Activated T-helper 2 cell treated with anti-CD3 and anti-CD28 coated beads, Interferon-gamma antibody, Interleukin-2, Interleukin-4, amounts not matched to agents 10 μg/mL and 5 μg/mL and 100 μg/mL, durations not matched to agents 14 hours and 24 hours and 36 hours (primary cell): ENCODE results near the gene ELAVL1. TPM values are rescaled to one million over a fixed set of nuclear protein-coding genes. Genes with fewer than 3 reads are reported as not detected.
"Not testable (repeated sequence)": the region's sequence is repeated elsewhere in the genome, so short reads cannot be mapped to it uniquely, and the experiment has no call there.

Experiments
- DNase-seq: peaks from one replicate; pipeline ENCODE4 v3.0.0; 2021; ENCODE audit warnings: low spot score
- H3K27ac Mint-ChIP-seq: one replicate; pipeline ENCODE4 v1.8.0; 2021; ENCODE audit warnings: mixed read lengths
- H3K27me3 Mint-ChIP-seq: one replicate; pipeline ENCODE4 v1.8.0; 2021; ENCODE audit warnings: low read depth, mixed read lengths
- H3K36me3 Mint-ChIP-seq: one replicate; pipeline ENCODE4 v1.8.0; 2021; ENCODE audit warnings: low read depth, mixed read lengths
- H3K4me1 Mint-ChIP-seq: one replicate; pipeline ENCODE4 v1.8.0; 2021; ENCODE audit warnings: low read depth, mixed read lengths
- H3K4me3 Mint-ChIP-seq: one replicate; pipeline ENCODE4 v1.8.0; 2021; ENCODE audit warnings: low read depth, mild to moderate bottlenecking, moderate library complexity, mixed read lengths
- H3K9me3 Mint-ChIP-seq: one replicate; pipeline ENCODE4 v1.8.0; 2021; ENCODE audit warnings: mixed read lengths
- intact Hi-C: fragments of 100-400 bp; cut with micrococcal nuclease; formaldehyde crosslinking; loops from one replicate; pipeline ENCODE4 v1.15.1; 2023
- total RNA-seq: library from RNA; stranded (reverse); gene quantifications from 2 replicates; pipeline ENCODE4 v1.2.3, GENCODE V29; 2022

Gene ELAVL1
- total RNA-seq, 1 donor from 2014 or later: 184 TPM

DNA sequence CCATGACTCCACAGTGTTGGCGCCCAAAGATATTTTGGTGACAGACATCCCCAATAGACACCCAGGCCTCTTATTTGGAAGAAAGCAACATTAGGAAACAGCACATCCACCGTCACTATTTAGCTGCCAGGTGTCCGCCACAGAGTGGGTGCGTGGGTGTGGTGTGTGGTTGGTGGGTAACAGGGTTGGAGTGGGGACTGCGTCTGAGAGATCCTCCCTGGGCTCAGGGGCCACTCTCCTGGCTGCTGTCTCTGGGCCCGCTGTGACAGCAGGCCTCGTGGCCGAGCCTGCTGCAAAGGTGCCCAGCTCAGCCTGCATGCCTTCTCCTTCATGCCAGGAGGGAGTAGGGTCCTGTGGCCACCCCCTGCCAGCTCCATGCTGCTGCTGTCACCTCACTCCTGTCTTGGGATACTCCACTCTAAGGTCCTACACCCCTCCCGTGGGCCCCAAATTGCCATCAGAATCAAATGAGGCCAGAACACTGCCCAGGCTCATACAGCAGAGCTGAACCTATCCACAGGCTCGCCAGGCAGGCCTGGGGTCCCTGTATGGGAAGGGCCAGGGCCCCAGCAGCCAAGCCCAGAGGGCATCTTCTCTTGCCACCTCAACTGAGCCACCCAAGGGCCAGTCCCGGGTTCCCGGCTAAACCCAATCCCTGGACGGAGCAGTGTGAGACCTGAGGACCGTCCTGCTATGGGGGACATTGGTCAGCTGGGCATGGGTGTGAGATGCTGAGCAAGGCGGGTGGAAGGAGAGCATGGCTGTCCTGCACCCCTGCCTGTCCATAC is 37.2 kb downstream of the ELAVL1 start:
- H3K4me3 Mint-ChIP-seq: no peak overlapping the region
- no peaks in the 10 kb centered on the region for H3K4me1 Mint-ChIP-seq
- no peak overlapping the region for H3K27ac Mint-ChIP-seq
- DNase-seq: no peak
- peaks cover 51% of the 10 kb centered on the region for H3K36me3 Mint-ChIP-seq
- H3K27me3 Mint-ChIP-seq: no peaks in the 10 kb centered on the region
- H3K9me3 Mint-ChIP-seq: no peaks in the 10 kb centered on the region
- intact Hi-C loops: no loop called here

GRCh38 chr19:7965921-7966665 is 39.3 kb downstream of the ELAVL1 start:
- Mint-ChIP-seq H3K4me3 (no peak overlapping the region), H3K27ac (no peak overlapping the region), H3K9me3 (no peaks in the 10 kb centered on the region), H3K27me3 (no peaks in the 10 kb centered on the region), H3K4me1 (no peaks in the 10 kb centered on the region), H3K36me3 (peaks cover 57% of the 10 kb centered on the region)
- intact Hi-C loops: no loop called here
- DNase-seq: no peak

DNA sequence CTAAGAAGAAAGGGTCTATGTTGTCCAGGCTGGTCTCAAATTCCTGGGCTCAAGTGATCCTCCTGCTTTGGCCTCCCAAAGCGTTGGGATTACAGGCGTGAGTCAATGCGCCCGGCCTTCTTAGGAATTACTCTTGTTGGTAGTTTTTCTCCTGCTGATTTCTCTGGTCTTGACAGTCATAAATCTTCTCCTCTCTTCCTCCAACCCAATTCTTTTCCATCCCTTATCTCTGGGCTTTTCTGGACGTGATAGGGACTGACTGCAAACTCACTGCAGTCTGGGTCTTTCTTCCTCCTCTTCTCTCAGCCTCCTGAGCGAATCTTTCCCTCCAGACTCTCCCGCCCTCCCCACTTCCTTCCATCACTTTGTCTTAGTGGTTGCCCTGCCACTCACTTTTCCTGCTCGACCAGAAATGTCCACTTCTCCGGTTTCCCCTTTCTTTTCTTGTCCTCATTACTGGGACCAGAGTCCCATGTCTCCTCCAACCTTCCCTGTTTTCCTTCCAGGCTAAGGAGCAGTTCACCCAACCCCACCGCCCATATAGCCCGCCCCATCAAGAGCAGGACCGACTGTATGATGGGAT is 40.1 kb downstream of the ELAVL1 start:
- Mint-ChIP-seq H3K9me3 (no peaks in the 10 kb centered on the region), H3K36me3 (peaks cover 50% of the 10 kb centered on the region), H3K27ac (no peak overlapping the region), H3K4me1 (no peaks in the 10 kb centered on the region), H3K4me3 (no peak overlapping the region), H3K27me3 (no peaks in the 10 kb centered on the region)
- DNase-seq: no peak
- intact Hi-C loops: no loop called here

GRCh38 chr19:7963566-7963965 is 41.9 kb downstream of the ELAVL1 start:
- H3K4me1 Mint-ChIP-seq: no peaks in the 10 kb centered on the region
- H3K9me3 Mint-ChIP-seq: no peaks in the 10 kb centered on the region
- intact Hi-C loops: no loop called here
- H3K36me3 Mint-ChIP-seq: peaks cover 42% of the 10 kb centered on the region
- no peak overlapping the region for H3K27ac Mint-ChIP-seq
- no peaks in the 10 kb centered on the region for H3K27me3 Mint-ChIP-seq
- DNase-seq: no peak
- no peak overlapping the region for H3K4me3 Mint-ChIP-seq

GRCh38 chr19:7962644-7963268 is 42.7 kb downstream of the ELAVL1 start:
- H3K4me1 Mint-ChIP-seq: no peaks in the 10 kb centered on the region

GRCh38 chr19:7961920-7962626 is 43.4 kb downstream of the ELAVL1 start:
- Mint-ChIP-seq H3K27ac (no peak overlapping the region), H3K27me3 (no peaks in the 10 kb centered on the region), H3K4me3 (no peak overlapping the region), H3K4me1 (no peaks in the 10 kb centered on the region), H3K9me3 (no peaks in the 10 kb centered on the region), H3K36me3 (peaks cover 41% of the 10 kb centered on the region)
- DNase-seq: no peak
- intact Hi-C loops: no loop called here

More at GRCh38 chr19:7962644-7963268, 42.7 kb downstream of the ELAVL1 start:
- peaks cover 42% of the 10 kb centered on the region for H3K36me3 Mint-ChIP-seq
- intact Hi-C loops: no loop called here
- H3K27ac Mint-ChIP-seq: no peak overlapping the region
- no peaks in the 10 kb centered on the region for H3K27me3 Mint-ChIP-seq
- H3K4me3 Mint-ChIP-seq: no peak overlapping the region
- DNase-seq: no peak
- H3K9me3 Mint-ChIP-seq: no peaks in the 10 kb centered on the region

- H3K27ac Mint-ChIP-seq, intact Hi-C loops, DNase-seq, H3K4me1 Mint-ChIP-seq, H3K4me3 Mint-ChIP-seq, H3K27me3 Mint-ChIP-seq, H3K9me3 Mint-ChIP-seq: not testable (repeated sequence)
- peaks cover 36% of the 10 kb centered on the region for H3K36me3 Mint-ChIP-seq
Measured at GRCh38 chr19:7961082-7961481, 44.4 kb downstream of the ELAVL1 start.

GRCh38 chr19:7959211-7959610 is 46.2 kb downstream of the ELAVL1 start:
- Mint-ChIP-seq H3K4me1 (no peaks in the 10 kb centered on the region), H3K27me3 (no peaks in the 10 kb centered on the region), H3K9me3 (no peaks in the 10 kb centered on the region), H3K27ac (no peak overlapping the region), H3K36me3 (peaks cover 29% of the 10 kb centered on the region), H3K4me3 (no peak overlapping the region)
- intact Hi-C loops: no loop called here
- no peak for DNase-seq

- intact Hi-C loops: no loop called here
- H3K9me3 Mint-ChIP-seq: no peaks in the 10 kb centered on the region
- peaks cover 14% of the 10 kb centered on the region for H3K36me3 Mint-ChIP-seq
- H3K4me3 Mint-ChIP-seq: no peak overlapping the region
- DNase-seq: no peak
- no peaks in the 10 kb centered on the region for H3K27me3 Mint-ChIP-seq
- H3K27ac Mint-ChIP-seq: no peak overlapping the region
- H3K4me1 Mint-ChIP-seq: no peaks in the 10 kb centered on the region
Measured at GRCh38 chr19:7955696-7956095, 49.7 kb downstream of the ELAVL1 start.

DNA sequence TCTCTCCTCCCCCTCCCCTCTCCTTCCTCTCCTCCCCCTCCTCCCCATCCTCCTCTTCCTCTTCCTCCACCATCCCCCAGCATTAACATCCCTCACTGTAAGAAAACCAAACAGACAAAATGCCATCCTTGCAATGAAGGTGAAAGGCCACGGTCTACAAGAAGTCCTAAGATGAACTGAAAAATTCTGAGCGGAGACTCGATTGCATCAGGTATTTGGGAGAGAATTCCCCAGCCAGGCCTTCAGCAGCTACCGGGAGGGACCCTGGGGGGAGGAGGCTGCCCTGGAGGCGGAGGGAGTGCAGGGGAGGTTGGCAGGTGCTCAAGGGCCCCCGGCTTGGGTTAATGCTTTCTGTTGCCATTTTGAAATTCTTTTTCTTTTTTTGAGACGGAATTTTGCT is 51.9 kb downstream of the ELAVL1 start:
- DNase-seq: no peak
- intact Hi-C loops: no loop called here
- no peaks in the 10 kb centered on the region for H3K27me3 Mint-ChIP-seq
- no peaks in the 10 kb centered on the region for H3K4me1 Mint-ChIP-seq
- no peak overlapping the region for H3K27ac Mint-ChIP-seq
- H3K36me3 Mint-ChIP-seq: peaks cover 9% of the 10 kb centered on the region
- no peaks in the 10 kb centered on the region for H3K9me3 Mint-ChIP-seq
- H3K4me3 Mint-ChIP-seq: no peak overlapping the region

DNA sequence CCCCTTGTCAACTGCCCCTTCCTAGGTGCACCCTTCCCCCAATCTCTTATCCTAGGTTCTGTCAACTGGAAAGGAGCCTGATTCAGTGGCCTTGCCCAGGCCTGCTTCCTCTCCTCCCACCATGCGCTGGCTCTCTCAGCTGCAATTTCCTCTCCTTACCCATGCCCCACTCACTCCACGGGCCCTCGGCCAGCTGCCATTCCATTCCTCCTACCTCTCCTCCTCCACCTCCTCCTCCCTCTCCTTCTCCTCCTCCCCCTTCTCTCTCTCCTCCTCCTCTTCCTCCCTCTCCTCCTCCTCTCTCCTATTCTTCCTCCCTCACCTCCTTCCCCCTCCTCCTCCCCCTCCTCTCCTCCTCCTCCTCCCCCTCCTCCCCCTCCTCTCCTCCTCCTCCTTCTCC is 52.4 kb downstream of the ELAVL1 start:
- H3K27me3 Mint-ChIP-seq: no peaks in the 10 kb centered on the region
- H3K27ac Mint-ChIP-seq: no peak overlapping the region
- intact Hi-C loops: no loop called here
- no peaks in the 10 kb centered on the region for H3K9me3 Mint-ChIP-seq
- peaks cover 9% of the 10 kb centered on the region for H3K36me3 Mint-ChIP-seq
- no peak overlapping the region for H3K4me3 Mint-ChIP-seq
- no peak for DNase-seq
- H3K4me1 Mint-ChIP-seq: no peaks in the 10 kb centered on the region

GRCh38 chr19:7947939-7948338 is 57.5 kb downstream of the ELAVL1 start:
- Mint-ChIP-seq H3K27ac (no peak overlapping the region), H3K36me3 (no peaks in the 10 kb centered on the region), H3K27me3 (no peaks in the 10 kb centered on the region), H3K4me3 (no peak overlapping the region), H3K9me3 (no peaks in the 10 kb centered on the region), H3K4me1 (peaks cover 6% of the 10 kb centered on the region)
- intact Hi-C loops: loop anchor here (10.0 kb wide), 1 partner anchor 307 kb away; no protein-coding TSS in a partner anchor
- DNase-seq: no peak
